ENCODE data around the gene STIL.

STIL gene

GRCh38 chr1:47201179-47201578, 112.8 kb downstream of the STIL start:
- H3K4me3 ChIP-seq (ENCODE audit: low read length), result no peak overlapping the region
- no peak for DNase-seq (ENCODE audit: low read depth)
- no peak for TF ChIP-seq CTCF (IDR thresholded peaks at IDR 0.05; ENCODE audit: insufficient read depth, low read depth, low read length, missing control alignments)

Data from epithelial cell of esophagus (primary cell).